Immature natural killer cell (primary cell): ENCODE results near the gene PAPOLG. TPM values are rescaled to one million over a fixed set of nuclear protein-coding genes. Genes with fewer than 3 reads are reported as not detected.
"Not testable (repeated sequence)": the region's sequence is repeated elsewhere in the genome, so short reads cannot be mapped to it uniquely, and the experiment has no call there.

ENCODE experiments used
- DNase-seq, 3 donors: peaks; one replicate each; pipeline ENCODE4 v3.0.0; 2022; ENCODE audit warnings: mixed read lengths in 1 of 3
- H3K27ac Mint-ChIP-seq, 6 donors: one replicate each; pipeline ENCODE4 v1.8.0; 2020; ENCODE audit warnings: mixed read lengths in 6 of 6, mild to moderate bottlenecking in 5 of 6, inconsistent platforms in 4 of 6, moderate library complexity in 3 of 6
- H3K27me3 Mint-ChIP-seq, 3 donors: one replicate each; pipeline ENCODE4 v1.8.0; 2020 to 2021; ENCODE audit warnings: low read depth in 3 of 3, mild to moderate bottlenecking in 3 of 3, mixed read lengths in 3 of 3, moderate library complexity in 3 of 3, inconsistent platforms in 1 of 3
- H3K36me3 Mint-ChIP-seq, 3 donors: one replicate each; pipeline ENCODE4 v1.8.0; 2020; ENCODE audit warnings: mixed read lengths in 3 of 3, inconsistent platforms in 2 of 3, mild to moderate bottlenecking in 2 of 3
- H3K4me1 Mint-ChIP-seq, 2 donors: one replicate each; pipeline ENCODE4 v1.8.0; 2020; ENCODE audit warnings: inconsistent platforms in 2 of 2, mild to moderate bottlenecking in 2 of 2, mixed read lengths in 2 of 2, moderate library complexity in 1 of 2
- H3K4me3 Mint-ChIP-seq, 5 donors: one replicate each; pipeline ENCODE4 v1.8.0; 2020; ENCODE audit warnings: mild to moderate bottlenecking in 5 of 5, mixed read lengths in 5 of 5, inconsistent platforms in 3 of 5, moderate library complexity in 3 of 5
- H3K9me3 Mint-ChIP-seq, 6 donors: one replicate each; pipeline ENCODE4 v1.8.0; 2020; ENCODE audit warnings: mild to moderate bottlenecking in 6 of 6, mixed read lengths in 6 of 6, inconsistent platforms in 4 of 6, moderate library complexity in 3 of 6
- polyA plus RNA-seq, 3 donors: library from polyadenylated mRNA; unstranded; fragments of 300-500 nt; fragmentation: Illumina TruSeq; gene quantifications; one replicate each; pipeline ENCODE4 v1.2.3, GENCODE V29; 2021

The PAPOLG gene
- polyA plus RNA-seq, 3 donors from 2014 or later, result 5.1 to 19.5 (median 8.9) TPM

GRCh38 chr2:60794271-60794863, 38.3 kb downstream of the PAPOLG start:
- H3K9me3 Mint-ChIP-seq, result no peaks in the 10 kb centered on the region
- peaks cover 16 to 61% (median 25%) of the 10 kb centered on the region in 3 donors for H3K36me3 Mint-ChIP-seq
- peak overlapping the region in 5 of 6 donors; percentile 33 to 80 (median 61) for H3K27ac Mint-ChIP-seq
- H3K27me3 Mint-ChIP-seq, result peaks cover 0 to 3% (median 0%) of the 10 kb centered on the region in 3 donors
- H3K4me1 Mint-ChIP-seq, result peaks cover 20 to 33% of the 10 kb centered on the region in 2 donors
- peak; percentile 42 to 48 (median 45) for DNase-seq
- no peak overlapping the region for H3K4me3 Mint-ChIP-seq

GRCh38 chr2:60796573-60797509, 40.8 kb downstream of the PAPOLG start:
- no peaks in the 10 kb centered on the region for H3K9me3 Mint-ChIP-seq

GRCh38 chr2:60804473-60804872, 48.4 kb downstream of the PAPOLG start:
- Mint-ChIP-seq H3K36me3 (peaks cover 6 to 23% (median 15%) of the 10 kb centered on the region in 3 donors), H3K4me3 (no peak overlapping the region), H3K9me3 (no peaks in the 10 kb centered on the region), H3K4me1 (peaks cover 18 to 26% of the 10 kb centered on the region in 2 donors), H3K27me3 (no peaks in the 10 kb centered on the region), H3K27ac (no peak overlapping the region)
- DNase-seq, result no peak

More at GRCh38 chr2:60796573-60797509, 40.8 kb downstream of the PAPOLG start:
- no peak for DNase-seq
- Mint-ChIP-seq H3K27me3 (peaks cover 0 to 3% (median 0%) of the 10 kb centered on the region in 3 donors), H3K4me1 (peaks cover 20 to 33% of the 10 kb centered on the region in 2 donors), H3K36me3 (peaks cover 22 to 63% (median 24%) of the 10 kb centered on the region in 3 donors), H3K4me3 (peak overlapping the region; percentile 63 to 68 (median 64)), H3K27ac (peak overlapping the region; percentile 78 to 97 (median 87))

GRCh38 chr2:60806595-60806987, 50.5 kb downstream of the PAPOLG start:
- peak overlapping the region; percentile 78 to 92 (median 86) for H3K27ac Mint-ChIP-seq

GRCh38 chr2:60806988-60807681, 51.1 kb downstream of the PAPOLG start:
- Mint-ChIP-seq H3K36me3 (peaks cover 0 to 11% (median 6%) of the 10 kb centered on the region in 3 donors), H3K27me3 (no peaks in the 10 kb centered on the region), H3K4me1 (peaks cover 18 to 26% of the 10 kb centered on the region in 2 donors), H3K4me3 (peak overlapping the region in 2 of 5 donors; percentile 3 to 30), H3K27ac (peak overlapping the region; percentile 78 to 92 (median 86)), H3K9me3 (no peaks in the 10 kb centered on the region)
- DNase-seq, result peak in 1 of 3 donors; percentile 20

More at GRCh38 chr2:60806595-60806987, 50.5 kb downstream of the PAPOLG start:
- Mint-ChIP-seq H3K4me1 (peaks cover 18 to 26% of the 10 kb centered on the region in 2 donors), H3K27me3 (no peaks in the 10 kb centered on the region), H3K9me3 (no peaks in the 10 kb centered on the region), H3K36me3 (peaks cover 0 to 14% (median 9%) of the 10 kb centered on the region in 3 donors), H3K4me3 (peak overlapping the region in 2 of 5 donors; percentile 3 to 30)
- DNase-seq, result no peak

- peaks cover 18 to 26% of the 10 kb centered on the region in 2 donors for H3K4me1 Mint-ChIP-seq
- H3K27me3 Mint-ChIP-seq, result no peaks in the 10 kb centered on the region
- peaks cover 0 to 10% (median 6%) of the 10 kb centered on the region in 3 donors for H3K36me3 Mint-ChIP-seq
- peak overlapping the region in 1 of 6 donors; percentile 90 for H3K27ac Mint-ChIP-seq
- DNase-seq, result no peak
- no peak overlapping the region for H3K4me3 Mint-ChIP-seq
- no peaks in the 10 kb centered on the region for H3K9me3 Mint-ChIP-seq
Measured at GRCh38 chr2:60808330-60808801, 52.3 kb downstream of the PAPOLG start.

- Mint-ChIP-seq H3K36me3 (peaks cover 0 to 7% (median 6%) of the 10 kb centered on the region in 3 donors), H3K9me3 (peaks cover 0 to 2% (median 0%) of the 10 kb centered on the region in 6 donors), H3K27ac (peak overlapping the region in 4 of 6 donors; percentile 24 to 62 (median 43)), H3K4me1 (peaks cover 9 to 14% of the 10 kb centered on the region in 2 donors), H3K4me3 (no peak overlapping the region), H3K27me3 (peaks cover 0 to 4% (median 3%) of the 10 kb centered on the region in 3 donors)
- no peak for DNase-seq
Measured at GRCh38 chr2:60811491-60812375, 55.7 kb downstream of the PAPOLG start.

GRCh38 chr2:60817191-60817590, 61.1 kb downstream of the PAPOLG start:
- not testable (repeated sequence) for H3K36me3 Mint-ChIP-seq, DNase-seq, H3K9me3 Mint-ChIP-seq
- Mint-ChIP-seq H3K27ac (peak overlapping the region in 5 of 6 donors; percentile 54 to 100 (median 98)), H3K4me1 (peaks cover 42 to 51% of the 10 kb centered on the region in 2 donors), H3K27me3 (peaks cover 9 to 15% (median 9%) of the 10 kb centered on the region in 3 donors), H3K4me3 (peak overlapping the region in 1 of 5 donors; percentile 25)

- H3K36me3 Mint-ChIP-seq, result peaks cover 0 to 4% (median 0%) of the 10 kb centered on the region in 3 donors
- peaks cover 42 to 51% of the 10 kb centered on the region in 2 donors for H3K4me1 Mint-ChIP-seq
- H3K27ac Mint-ChIP-seq, result peak overlapping the region; percentile 95 to 100 (median 97)
- H3K27me3 Mint-ChIP-seq, result peaks cover 9 to 15% (median 9%) of the 10 kb centered on the region in 3 donors
- peak in 2 of 3 donors; percentile 23 to 35 for DNase-seq
- H3K4me3 Mint-ChIP-seq, result peak overlapping the region; percentile 27 to 86 (median 72)
- peaks cover 0 to 2% (median 0%) of the 10 kb centered on the region in 6 donors for H3K9me3 Mint-ChIP-seq
Measured at GRCh38 chr2:60818272-60818671, 62.2 kb downstream of the PAPOLG start.

GRCh38 chr2:60819155-60819862, 63.2 kb downstream of the PAPOLG start:
- H3K9me3 Mint-ChIP-seq, result no peaks in the 10 kb centered on the region
- DNase-seq, result peak; percentile 93 to 95 (median 94)
- H3K27ac Mint-ChIP-seq, result peak overlapping the region; percentile 95 to 100 (median 97)
- peaks cover 42 to 51% of the 10 kb centered on the region in 2 donors for H3K4me1 Mint-ChIP-seq
- H3K36me3 Mint-ChIP-seq, result peaks cover 0 to 4% (median 0%) of the 10 kb centered on the region in 3 donors
- peaks cover 9 to 15% (median 9%) of the 10 kb centered on the region in 3 donors for H3K27me3 Mint-ChIP-seq
- peak overlapping the region; percentile 72 to 86 (median 80) for H3K4me3 Mint-ChIP-seq

- Mint-ChIP-seq H3K4me1 (peaks cover 42 to 51% of the 10 kb centered on the region in 2 donors), H3K36me3 (peaks cover 0 to 4% (median 0%) of the 10 kb centered on the region in 3 donors), H3K4me3 (peak overlapping the region; percentile 72 to 86 (median 80))
Measured at GRCh38 chr2:60819936-60820335, 63.9 kb downstream of the PAPOLG start.

More at GRCh38 chr2:60819936-60820335, 63.9 kb downstream of the PAPOLG start:
- no peak for DNase-seq
- peaks cover 9 to 15% (median 9%) of the 10 kb centered on the region in 3 donors for H3K27me3 Mint-ChIP-seq
- peak overlapping the region; percentile 95 to 100 (median 97) for H3K27ac Mint-ChIP-seq
- no peaks in the 10 kb centered on the region for H3K9me3 Mint-ChIP-seq
